NCI-H2107 treated with DMSO at 0.1 percent for 48 hours (cell line): Measurements from ENCODE around the gene TRIO.

Source experiments
- DNase-seq: peaks from one replicate; lab custom pipeline; 2025; ENCODE audit not compliant: unreplicated experiment; lab: John Stamatoyannopoulos, UW

TRIO gene

DNA sequence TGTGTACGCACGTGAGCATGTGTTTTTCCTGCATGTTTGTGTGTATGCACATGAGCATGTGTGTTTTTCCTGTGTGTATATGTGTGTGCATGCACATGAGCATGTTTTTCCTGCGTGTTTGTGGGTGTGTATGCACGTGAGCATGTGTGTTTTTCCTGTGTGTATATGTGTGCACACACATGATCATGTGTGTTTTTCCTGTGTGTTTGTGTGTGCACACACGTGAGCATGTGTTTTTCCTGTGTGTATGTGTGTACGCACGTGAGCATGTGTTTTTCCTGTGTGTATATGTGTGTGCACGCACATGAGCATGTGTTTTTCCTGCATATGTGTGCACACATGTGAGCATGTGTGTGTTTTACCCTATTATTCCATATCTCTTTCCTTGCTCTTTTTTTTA, 205.9 kb downstream of the TRIO start:
- DNase-seq: no peak

DNA sequence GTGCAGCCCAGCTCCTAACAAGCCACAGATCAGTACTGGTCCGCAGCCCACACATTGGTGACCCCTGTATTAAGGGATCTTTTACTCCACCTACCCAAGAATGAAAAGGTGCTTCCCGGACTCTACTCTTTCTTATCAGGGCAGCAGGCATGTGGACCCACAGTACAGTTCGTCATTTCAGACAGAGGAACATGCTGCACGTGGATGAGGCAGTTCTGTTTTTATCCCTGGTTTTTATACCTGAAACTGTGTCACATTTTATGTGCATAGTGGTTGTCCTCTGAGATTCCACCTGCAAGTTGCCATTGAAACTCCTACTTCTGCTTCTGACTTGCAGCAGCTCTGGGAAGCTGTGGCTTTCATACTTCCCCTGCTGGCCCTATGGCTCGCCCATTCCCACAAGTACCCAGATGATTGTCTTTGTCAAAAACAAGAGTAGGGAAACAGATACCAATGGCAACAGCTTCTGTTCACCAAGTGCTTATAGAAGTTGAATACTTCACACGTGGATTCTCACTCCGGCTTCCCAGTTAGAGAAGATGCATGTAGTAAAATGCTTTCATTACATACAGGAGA, 208.0 kb downstream of the TRIO start:
- DNase-seq: no peak

DNA sequence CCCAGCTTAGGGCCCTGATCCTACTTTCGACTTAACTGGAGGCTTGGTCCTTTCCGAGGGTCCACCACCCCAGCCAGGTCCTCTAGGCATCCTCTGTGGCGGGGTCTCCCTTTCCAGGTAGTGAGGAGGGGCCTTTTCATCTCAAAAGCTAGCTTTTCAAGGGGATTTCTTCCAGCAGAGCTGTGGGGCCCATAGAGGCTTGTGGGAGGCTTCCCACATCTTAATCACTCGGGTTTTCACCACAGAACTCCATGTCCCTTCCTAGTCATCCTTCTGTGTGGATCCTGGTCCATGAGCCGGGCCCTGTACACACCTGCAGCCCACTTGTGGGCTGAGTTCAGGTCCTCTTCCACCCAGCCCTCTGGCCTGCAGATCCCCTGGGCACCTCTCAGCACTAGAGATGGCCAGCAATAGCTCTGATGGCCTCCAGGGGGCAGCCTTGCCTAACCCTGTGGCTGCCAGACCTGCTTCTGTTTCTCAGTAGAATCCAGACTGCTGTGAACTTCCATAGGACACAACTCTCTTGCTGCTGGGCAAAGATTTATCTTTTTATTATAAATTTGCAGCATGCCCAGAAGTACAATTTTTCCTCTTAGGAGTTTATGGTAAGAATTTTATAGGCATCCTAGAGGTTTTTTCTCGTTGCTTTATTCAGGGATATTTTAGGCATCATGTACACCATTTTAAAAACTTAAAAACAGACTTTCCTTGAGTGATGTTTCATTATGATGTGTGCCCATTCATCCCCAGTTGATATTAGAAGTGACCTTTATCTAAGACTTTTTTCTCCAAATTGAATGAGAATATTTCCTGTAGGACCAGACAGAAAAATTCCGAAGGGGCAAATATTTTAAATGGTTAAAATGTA, 208.9 kb downstream of the TRIO start:
- peak; percentile 40 for DNase-seq

DNA sequence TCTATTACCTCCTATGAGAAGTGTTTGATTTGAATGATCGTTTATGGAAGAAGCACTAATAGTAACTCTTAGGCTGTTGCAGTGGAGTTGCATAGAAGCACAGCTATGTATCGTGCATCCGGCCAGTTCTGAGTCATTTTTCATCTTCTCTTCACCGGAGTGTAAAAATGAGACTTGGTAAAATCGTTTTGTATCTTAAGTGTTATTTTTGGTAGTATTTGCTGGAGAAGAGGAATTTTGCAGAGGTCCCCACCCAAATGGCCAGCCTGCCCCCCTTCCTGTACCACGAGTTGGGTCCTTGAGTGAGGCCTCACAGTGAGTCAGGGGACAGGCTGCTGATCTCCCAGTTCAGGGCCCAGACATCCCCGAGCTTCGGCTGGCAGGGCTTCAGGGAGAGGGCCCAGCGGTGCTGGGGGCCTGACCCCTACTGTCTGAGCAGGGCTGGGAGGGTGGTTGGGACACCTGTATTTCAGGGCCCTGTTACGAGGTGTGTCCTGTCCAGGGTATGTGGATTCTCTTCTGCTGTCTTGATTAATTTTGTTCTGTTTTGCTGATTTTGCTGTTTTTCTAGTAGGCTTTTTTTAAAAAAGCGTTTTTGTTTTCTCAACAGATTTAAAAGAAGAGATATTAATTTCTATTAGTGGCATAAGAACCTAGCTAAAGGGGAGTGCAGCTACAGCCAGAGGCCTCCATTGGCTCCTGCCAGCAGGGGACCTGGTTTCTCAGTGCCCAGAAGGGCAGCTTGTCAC, 210.8 kb downstream of the TRIO start:
- DNase-seq: no peak

DNA sequence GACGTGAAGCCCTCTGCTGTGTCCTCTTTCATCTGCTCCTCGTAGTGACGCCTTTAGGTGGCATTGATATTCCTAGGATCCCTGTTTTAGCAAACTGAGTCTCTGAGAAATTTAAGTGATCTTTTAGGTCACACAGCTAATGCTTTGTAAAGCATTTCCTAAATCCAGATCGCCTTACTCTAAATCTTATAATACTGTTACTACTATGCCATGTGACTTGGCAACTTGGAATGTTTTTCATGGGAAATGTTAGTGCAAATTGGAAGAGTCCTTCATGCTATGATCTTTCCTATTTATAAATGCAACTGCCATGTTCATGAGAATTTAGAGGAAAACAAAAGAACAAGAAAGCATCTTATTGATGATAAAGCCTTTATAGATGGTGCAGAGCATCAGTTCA, 212.2 kb downstream of the TRIO start:
- no peak for DNase-seq

DNA sequence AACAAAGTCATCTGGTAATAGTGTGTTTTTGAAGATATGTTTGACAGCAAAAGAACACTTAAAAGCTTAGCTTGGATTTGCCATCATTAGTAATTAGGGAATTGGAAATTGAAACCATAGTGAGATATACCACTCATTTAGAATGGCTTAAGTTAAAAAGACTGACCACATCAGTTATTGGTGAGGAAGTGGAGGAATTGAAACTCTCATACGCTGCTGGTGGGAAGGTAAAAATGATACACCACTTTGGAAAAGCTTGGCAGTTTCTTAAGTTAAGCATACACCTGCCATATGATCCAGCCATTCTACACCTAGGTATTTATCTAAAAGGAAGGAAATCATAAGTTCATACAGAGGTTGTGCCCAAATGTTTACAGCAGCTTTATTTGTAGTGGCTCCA, 213.2 kb downstream of the TRIO start:
- no peak for DNase-seq

DNA sequence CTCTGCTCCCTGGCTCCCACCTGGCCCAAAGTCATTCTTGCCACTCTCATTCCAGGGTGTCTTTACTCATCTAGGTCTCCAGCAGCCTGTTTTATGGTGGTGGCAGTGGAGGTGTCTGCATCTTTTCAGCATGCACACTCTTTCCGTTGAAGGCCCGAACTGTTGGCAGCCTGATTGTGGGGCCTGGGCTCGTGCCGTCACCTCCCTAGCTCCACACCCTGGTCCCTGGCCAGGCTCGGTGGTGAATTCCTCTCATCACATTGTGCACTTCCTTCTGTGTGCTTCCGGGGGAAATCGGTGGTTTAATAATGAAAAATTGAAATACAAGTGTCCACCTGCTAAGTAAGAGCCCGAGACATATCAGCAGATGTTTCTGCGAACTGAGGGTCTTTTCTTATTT, 214.3 kb downstream of the TRIO start:
- no peak for DNase-seq

DNA sequence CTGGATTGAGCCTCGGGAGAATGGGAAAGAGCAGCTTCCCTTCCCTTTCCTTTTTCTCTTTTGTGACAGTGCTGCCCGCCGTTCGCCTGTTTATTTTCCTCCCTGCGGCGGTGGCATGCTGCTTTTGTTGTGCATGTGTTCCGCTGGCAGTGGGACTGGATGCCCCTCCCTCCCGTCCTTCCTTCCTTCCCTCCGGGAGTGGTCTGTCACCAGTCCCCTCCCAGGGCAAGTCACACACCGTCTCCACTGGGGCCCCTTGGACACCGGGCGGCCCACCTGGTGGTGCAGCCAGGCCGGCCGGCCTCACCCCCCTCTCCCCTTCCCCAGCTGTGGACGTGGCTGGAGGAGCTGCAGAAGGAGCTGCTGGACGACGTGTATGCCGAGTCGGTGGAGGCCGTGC, 214.7 kb downstream of the TRIO start:
- DNase-seq: no peak

DNA sequence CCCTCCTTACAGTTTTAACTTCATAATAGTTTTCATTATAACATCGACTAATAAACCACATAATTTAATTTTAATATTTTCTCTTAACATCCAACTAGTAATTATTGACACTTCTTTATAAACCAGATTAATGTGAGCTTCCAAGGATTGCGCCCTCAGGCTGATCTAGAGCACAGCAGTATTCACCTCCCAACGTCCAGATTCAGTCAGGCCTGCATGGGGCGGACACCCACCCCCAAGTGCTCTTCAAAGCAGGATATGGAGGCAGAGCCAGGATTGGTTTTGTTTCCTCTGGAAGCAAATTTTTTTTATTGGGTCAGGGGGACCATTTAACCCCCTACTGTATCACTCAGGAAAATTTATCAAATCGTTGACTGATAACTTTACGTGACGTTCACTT, 215.4 kb downstream of the TRIO start:
- no peak for DNase-seq

DNA sequence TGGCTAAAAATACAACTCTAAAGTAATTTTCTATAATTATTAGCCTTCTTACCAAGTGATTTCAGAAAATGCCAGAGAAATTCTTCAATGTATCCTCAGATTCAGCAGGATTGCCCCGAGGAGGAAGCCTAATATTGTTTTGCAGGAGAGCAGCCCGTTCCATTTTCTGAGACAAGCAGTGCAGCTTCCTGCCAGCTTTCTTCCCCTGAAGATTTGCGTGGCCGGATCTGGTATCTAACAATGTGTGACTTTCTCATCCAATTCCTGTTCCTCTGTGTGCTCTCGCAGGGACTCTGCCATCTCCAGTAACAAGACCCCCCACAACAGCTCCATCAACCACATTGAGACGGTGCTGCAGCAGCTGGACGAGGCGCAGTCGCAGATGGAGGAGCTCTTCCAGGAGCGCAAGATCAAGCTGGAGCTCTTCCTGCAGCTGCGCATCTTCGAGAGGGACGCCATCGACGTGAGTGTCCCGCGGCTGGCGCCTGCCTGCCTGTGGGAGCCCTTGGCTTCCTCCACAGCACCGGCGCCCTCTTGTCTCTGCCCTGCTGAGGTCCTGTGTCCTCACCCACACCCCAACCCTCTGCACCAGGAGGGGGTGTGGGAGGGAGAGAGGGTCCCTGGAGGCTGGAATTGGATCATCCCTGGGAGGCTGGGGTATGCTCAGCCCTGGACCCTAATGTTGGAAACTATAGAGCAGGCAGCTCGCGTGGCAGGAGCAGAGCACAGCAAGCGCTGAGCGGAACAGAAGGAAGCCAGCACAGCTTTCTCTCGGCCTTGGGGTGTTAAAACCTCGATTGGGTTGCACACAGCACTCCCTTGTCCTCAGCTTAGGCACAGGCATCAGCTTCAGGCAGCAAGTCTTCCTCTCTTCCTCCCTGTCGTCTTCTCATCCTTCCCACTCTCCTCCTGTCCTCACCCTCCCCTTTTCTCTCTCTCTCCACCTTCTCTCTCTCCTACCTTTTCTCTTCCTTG, 216.2 kb downstream of the TRIO start:
- no peak for DNase-seq

DNA sequence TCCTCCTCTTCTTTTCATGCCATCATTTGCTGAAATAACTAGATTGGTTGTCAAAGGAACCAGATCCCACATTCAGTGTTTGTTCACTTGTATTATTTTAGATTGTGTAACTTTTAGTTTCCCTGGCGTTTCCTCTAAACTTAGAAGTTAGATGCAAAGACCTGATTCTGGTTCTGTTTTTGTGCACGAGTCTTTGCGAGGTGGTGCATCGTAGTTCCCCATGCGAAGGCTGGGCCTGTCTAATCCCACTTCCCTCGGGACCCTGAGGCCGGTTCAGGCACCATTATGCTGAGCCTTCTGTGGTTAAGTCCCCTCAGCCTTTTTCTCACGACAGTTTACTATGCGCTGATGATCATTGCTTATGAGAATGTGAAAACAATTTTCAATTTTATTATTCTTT, 219.3 kb downstream of the TRIO start:
- DNase-seq: no peak

DNA sequence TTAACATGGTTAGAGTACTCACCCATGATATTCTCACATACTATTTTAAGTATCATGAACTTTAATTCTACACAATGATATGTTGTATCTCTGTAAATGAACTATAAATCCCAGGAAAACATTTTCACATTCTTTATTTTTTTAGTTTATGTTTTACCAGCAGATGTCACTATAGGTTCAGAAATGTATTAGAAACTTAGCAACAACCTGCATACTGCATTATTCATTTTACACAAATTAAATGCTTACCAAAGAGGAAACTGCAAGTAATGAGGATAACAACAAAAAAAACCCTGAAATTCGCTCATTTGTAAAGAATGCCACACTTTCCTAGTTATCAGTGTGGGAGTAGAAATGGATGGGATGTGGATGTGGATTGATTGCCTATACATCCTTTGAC, 221.0 kb downstream of the TRIO start:
- DNase-seq: no peak

DNA sequence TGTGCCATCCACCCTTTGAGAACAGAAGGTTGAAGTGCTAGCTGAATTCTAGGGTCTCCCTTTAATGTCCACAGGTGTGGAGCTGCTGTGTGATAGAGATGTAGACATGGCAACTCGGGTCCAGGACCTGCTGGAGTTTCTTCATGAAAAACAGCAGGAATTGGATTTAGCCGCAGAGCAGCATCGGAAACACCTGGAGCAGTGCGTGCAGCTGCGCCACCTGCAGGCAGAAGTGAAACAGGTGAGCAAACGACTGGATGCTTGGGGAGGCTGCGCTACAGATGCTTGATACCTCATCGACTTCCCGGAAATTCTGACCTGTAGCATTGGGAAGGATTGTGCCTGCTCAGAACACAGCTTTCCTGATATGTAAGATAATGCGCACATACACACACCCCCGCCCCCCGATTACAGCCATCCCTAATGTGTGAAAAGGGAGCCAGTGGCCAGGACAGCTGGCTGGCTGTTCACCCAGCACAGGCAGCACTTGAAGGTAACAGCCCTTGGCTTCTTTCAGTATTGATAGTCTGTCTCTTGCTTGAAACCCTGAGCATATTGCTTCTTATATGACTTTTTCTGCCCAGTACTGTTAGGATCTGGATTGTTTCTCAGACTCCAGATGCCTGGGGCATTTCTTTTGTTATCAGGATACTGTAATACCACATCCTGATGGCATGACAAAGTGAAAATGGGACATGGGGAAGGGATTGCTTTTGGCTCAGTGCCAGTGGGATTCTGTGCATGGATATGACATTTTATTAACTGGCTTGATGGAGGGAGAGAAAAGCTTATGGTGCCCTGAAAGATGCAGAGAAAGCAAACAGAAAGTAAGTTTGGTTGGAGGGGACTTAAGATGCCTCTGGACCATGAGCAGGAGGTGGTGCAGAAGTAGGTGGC, 221.7 kb downstream of the TRIO start:
- no peak for DNase-seq

DNA sequence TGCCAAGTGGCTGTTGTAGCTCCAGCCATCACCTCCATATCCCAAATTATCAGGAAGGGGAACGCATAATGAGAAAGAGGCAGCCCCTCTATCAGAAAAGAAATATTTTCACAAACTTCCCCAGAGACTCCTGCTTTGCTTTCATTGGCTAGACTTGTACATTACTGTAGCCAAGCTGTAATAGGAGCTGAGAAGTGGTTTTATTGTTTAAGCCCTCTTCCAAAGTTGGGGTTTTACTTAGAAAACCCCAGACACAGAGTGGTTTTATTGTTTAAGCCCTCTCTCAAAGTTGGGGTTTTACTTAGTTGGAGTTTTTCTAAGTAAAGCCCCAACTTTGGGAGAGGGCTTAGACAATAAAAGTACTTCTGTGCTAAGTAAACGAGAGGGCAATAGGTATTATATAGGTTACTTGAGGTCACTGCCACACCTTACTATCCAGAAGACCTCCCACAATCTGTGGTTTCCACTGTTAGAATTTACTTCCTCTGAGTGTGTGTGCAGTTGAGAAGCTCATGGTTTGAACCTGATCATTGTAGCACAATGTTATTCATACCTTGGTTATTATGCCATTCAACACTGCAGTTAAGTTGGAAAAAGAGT, 222.8 kb downstream of the TRIO start:
- no peak for DNase-seq

DNA sequence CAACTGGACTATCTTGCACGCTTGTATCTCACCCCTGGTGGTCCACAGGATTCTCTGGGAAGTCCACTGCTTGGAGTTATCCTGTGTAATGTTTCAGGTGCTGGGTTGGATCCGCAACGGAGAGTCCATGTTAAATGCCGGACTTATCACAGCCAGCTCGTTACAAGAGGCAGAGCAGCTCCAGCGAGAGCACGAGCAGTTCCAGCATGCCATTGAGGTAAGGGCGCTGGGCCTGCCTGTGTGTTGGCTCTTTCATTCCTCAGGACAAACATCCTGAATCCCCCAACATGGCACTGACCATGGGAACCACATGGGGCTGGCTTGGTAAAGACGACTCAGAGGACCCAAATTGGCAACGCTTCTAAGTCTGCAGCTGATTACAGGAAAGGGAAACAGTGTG, 223.6 kb downstream of the TRIO start:
- no peak for DNase-seq

DNA sequence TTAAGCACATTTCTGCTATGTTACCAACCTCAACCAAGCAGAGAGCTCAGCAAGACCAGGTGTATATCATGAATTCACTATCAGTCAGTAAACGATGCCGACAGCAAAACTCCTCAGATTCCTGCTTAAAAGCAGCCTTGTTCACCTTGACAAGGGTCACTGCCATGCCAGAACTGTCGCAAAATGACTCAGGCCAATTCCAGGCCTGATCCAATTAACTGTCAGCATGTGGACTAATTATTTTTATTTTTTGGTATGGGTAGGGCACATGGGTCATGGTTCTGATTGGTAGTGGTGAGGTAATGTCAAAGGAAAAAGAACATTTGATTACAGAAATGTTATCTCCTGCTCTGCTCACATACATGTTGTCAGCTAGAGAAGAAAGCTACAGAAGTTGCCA, 224.2 kb downstream of the TRIO start:
- DNase-seq: no peak

DNA sequence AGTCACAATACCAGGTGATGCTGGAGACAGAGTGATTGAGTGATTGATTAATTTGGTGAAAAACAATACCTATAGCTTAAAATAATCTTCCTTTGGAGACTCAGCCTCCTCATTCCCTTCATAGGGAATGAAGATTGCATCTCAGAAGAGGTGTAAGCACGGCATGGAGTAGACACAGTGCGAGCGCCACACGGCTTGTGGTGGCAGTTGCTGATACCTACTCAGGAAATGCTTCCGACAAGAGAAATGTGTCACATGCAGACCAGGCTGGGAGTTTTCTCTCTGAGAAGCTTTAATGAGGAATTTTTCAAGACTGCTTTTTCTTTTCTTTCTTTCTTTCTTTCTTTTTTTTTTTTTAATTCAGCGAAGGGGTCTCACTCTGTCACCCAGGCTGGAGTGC, 226.6 kb downstream of the TRIO start:
- no peak for DNase-seq

DNA sequence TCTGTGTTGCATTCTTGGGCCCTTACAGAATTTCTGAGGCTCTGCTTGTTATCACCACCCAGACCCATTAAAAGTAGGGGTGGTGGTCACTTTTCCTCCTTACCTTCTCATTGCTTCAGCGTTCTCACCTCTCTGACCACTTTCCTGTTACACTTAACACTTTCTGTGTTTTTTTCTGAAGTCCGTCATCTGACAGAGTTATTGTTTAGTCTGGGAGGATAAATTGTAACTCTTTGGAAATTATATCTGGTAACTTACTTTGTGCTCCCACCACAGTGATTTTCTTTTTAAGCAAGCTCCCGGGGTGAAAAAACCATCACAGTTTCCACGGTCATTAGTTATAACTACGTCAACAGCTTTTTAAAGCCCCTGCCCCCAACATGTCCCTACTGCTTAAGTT, 227.2 kb downstream of the TRIO start:
- no peak for DNase-seq

DNA sequence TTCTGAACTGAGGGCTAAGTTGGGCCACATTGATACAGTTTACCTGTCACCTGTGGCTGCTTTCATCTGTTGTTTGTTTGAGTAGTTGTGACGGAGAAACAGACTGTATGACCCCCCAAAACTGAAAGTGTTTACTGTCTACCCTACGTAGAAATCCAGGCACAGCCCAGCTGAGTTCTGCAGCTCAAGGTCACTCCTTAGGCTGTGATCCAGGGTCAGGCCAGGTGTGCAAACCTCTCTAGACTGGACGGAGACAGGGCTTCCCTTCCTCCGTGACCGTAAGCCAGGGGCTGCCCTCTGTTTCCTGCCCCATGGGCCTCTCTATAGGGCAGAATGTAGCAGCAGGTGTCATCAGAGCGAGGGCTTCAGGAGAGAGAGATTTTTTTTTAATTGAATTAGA, 230.5 kb downstream of the TRIO start:
- DNase-seq: no peak

DNA sequence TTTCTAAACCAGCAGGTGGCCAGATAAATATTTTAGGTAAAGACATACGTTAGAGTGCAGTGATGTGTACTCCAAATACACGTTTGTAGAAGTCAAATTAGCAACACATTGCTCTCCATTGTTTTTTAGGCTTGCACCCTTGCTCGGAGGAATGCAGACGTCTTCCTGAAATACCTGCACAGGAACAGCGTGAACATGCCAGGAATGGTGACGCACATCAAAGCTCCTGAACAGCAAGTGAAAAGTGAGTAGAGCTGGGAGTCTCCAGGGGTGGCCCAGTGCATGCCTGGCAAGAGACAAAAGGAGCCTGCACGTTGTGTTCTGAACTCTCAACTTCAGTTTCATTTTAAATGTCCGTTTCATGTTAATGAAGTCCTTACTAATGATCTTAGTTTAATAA, 231.0 kb downstream of the TRIO start:
- DNase-seq: no peak
